Osteoblast (primary cell): ENCODE results near the gene HDAC4. TPM values are rescaled to one million over a fixed set of nuclear protein-coding genes. Genes with fewer than 3 reads are reported as not detected.

Source experiments
- DNase-seq: peaks from one replicate; pipeline ENCODE4 v3.0.0; 2011; ENCODE audit warnings: low spot score, mixed read lengths; ENCODE audit not compliant: insufficient read length; ENCODE audit errors: missing footprints
- H2AFZ ChIP-seq: 2 replicates; pipeline ENCODE4 v1.6.0; 2011; ENCODE audit warnings: mild to moderate bottlenecking, low read length
- H3K27ac ChIP-seq: 2 replicates; pipeline ENCODE4 v1.5.1; 2011; ENCODE audit warnings: mild to moderate bottlenecking, low read depth, low read length, moderate library complexity
- H3K27me3 ChIP-seq: 2 replicates; pipeline ENCODE4 v1.6.0; 2012; ENCODE audit warnings: mild to moderate bottlenecking, control low read depth, inconsistent platforms, low read length, moderate library complexity; ENCODE audit not compliant: insufficient read depth
- H3K36me3 ChIP-seq: 2 replicates; pipeline ENCODE4 v1.5.1; 2011; ENCODE audit warnings: mild to moderate bottlenecking, low read length, control low read depth, moderate library complexity; ENCODE audit not compliant: insufficient read depth
- H3K4me1 ChIP-seq: 2 replicates; pipeline ENCODE4 v1.5.1; 2011; ENCODE audit warnings: mild to moderate bottlenecking, low read length, control low read depth, moderate library complexity; ENCODE audit not compliant: insufficient read depth
- H3K4me2 ChIP-seq: 2 replicates; pipeline ENCODE4 v1.6.0; 2011; ENCODE audit warnings: mild to moderate bottlenecking, low read length; ENCODE audit not compliant: insufficient read depth
- H3K4me3 ChIP-seq: fragments of 200-600 bp; sonication (generic); 3 replicates; pipeline ENCODE4 v1.5.1; 2012; ENCODE audit warnings: mild to moderate bottlenecking, low read length, inconsistent platforms; ENCODE audit not compliant: insufficient read depth
- H3K79me2 ChIP-seq: 2 replicates; pipeline ENCODE4 v1.6.0; 2012; ENCODE audit warnings: mild to moderate bottlenecking, low read length, control low read depth, inconsistent platforms; ENCODE audit not compliant: insufficient read depth
- H3K9me3 ChIP-seq: 2 replicates; pipeline ENCODE4 v1.5.1; 2011; ENCODE audit warnings: low read depth, low read length, control low read depth
- H4K20me1 ChIP-seq: 2 replicates; pipeline ENCODE4 v1.6.0; 2012; ENCODE audit warnings: mild to moderate bottlenecking, low read length, control low read depth; ENCODE audit not compliant: insufficient read depth
- CTCF ChIP-seq: IDR thresholded peaks from 2 replicates; pipeline ENCODE4 v1.5.1; 2011; ENCODE audit warnings: mild to moderate bottlenecking, low read depth, low read length, moderate library complexity; ENCODE audit errors: extremely low read depth
- total RNA-seq: library from RNA; depleted of rRNA; stranded (reverse); fragments of >200 nt; gene quantifications from 2 replicates; pipeline ENCODE4 v1.2.3, GENCODE V29; 2012

The HDAC4 gene
- total RNA-seq, 1 donor = 30.8 TPM

GRCh38 chr2:239220341-239220740 is 180.5 kb downstream of the HDAC4 start:
- Histone ChIP-seq H3K9me3 (no peaks in the 10 kb centered on the region), H3K79me2 (peaks cover 20% of the 10 kb centered on the region), H3K4me3 (no peak overlapping the region), H3K4me1 (peaks cover 34% of the 10 kb centered on the region), H3K27ac (no peak overlapping the region), H3K4me2 (no peak overlapping the region), H4K20me1 (peaks cover 6% of the 10 kb centered on the region), H3K27me3 (no peaks in the 10 kb centered on the region), H3K36me3 (no peaks in the 10 kb centered on the region), H2AFZ (no peak overlapping the region)
- no peak for TF ChIP-seq CTCF
- no peak for DNase-seq

- H2AFZ ChIP-seq = no peak overlapping the region
- H3K4me1 ChIP-seq = peaks cover 7% of the 10 kb centered on the region
- no peak for TF ChIP-seq CTCF
- H3K9me3 ChIP-seq = no peaks in the 10 kb centered on the region
- no peaks in the 10 kb centered on the region for H3K27me3 ChIP-seq
- peaks cover 18% of the 10 kb centered on the region for H3K79me2 ChIP-seq
- DNase-seq = no peak
- H3K36me3 ChIP-seq = no peaks in the 10 kb centered on the region
- no peak overlapping the region for H3K4me2 ChIP-seq
- H3K27ac ChIP-seq = no peak overlapping the region
- H3K4me3 ChIP-seq = no peak overlapping the region
- H4K20me1 ChIP-seq = peaks cover 19% of the 10 kb centered on the region
These were observed 184.1 kb downstream of the HDAC4 start for GRCh38 chr2:239216614-239217273.

GRCh38 chr2:239215988-239216613 is 184.7 kb downstream of the HDAC4 start:
- Histone ChIP-seq H3K27me3 (no peaks in the 10 kb centered on the region), H3K4me2 (no peak overlapping the region), H4K20me1 (peaks cover 21% of the 10 kb centered on the region), H3K4me3 (no peak overlapping the region), H2AFZ (no peak overlapping the region), H3K36me3 (no peaks in the 10 kb centered on the region), H3K79me2 (peaks cover 18% of the 10 kb centered on the region), H3K9me3 (no peaks in the 10 kb centered on the region), H3K27ac (no peak overlapping the region), H3K4me1 (peaks cover under 1% of the 10 kb centered on the region)
- TF ChIP-seq CTCF = no peak
- DNase-seq = no peak

GRCh38 chr2:239215136-239215925 is 185.5 kb downstream of the HDAC4 start:
- H3K4me2 ChIP-seq = no peak overlapping the region
- H3K36me3 ChIP-seq = no peaks in the 10 kb centered on the region
- H3K4me1 ChIP-seq = no peaks in the 10 kb centered on the region
- H4K20me1 ChIP-seq = peaks cover 26% of the 10 kb centered on the region
- TF ChIP-seq CTCF = no peak
- no peak overlapping the region for H2AFZ ChIP-seq
- no peak overlapping the region for H3K4me3 ChIP-seq
- no peak for DNase-seq
- no peaks in the 10 kb centered on the region for H3K9me3 ChIP-seq
- H3K27me3 ChIP-seq = no peaks in the 10 kb centered on the region
- H3K27ac ChIP-seq = no peak overlapping the region
- peaks cover 12% of the 10 kb centered on the region for H3K79me2 ChIP-seq
